Measurements from ENCODE around the gene TRAK1.
"Not testable (repeated sequence)": the region's sequence is repeated elsewhere in the genome, so short reads cannot be mapped to it uniquely, and the experiment has no call there.

The TRAK1 gene

GRCh38 chr3:42090973-42091731, at the start of gene TRAK1:
TRAK1 (plus strand) TSS chr3:42091357; CDS start chr3:42091470, 113 bp downstream.
- DNase-seq = peak; percentile 32

GRCh38 chr3:42042747-42043098, 48.4 kb upstream of the TRAK1 start:
- DNase-seq = peak; percentile 50

GRCh38 chr3:42043099-42043813, 47.9 kb upstream of the TRAK1 start:
- DNase-seq = peak; percentile 63

GRCh38 chr3:42045708-42046243, 45.4 kb upstream of the TRAK1 start:
- no peak for DNase-seq

GRCh38 chr3:42048526-42048925, 42.6 kb upstream of the TRAK1 start:
- not testable (repeated sequence) for DNase-seq

- no peak for DNase-seq
Observed at GRCh38 chr3:42050126-42050525, 41.0 kb upstream of the TRAK1 start.

- no peak for DNase-seq
Observed at GRCh38 chr3:42051384-42052131, 39.6 kb upstream of the TRAK1 start.

- no peak for DNase-seq
Observed at GRCh38 chr3:42052132-42052483, 39.0 kb upstream of the TRAK1 start.

GRCh38 chr3:42052484-42053351, 38.4 kb upstream of the TRAK1 start:
- peak; percentile 60 for DNase-seq

GRCh38 chr3:42053476-42053875, 37.7 kb upstream of the TRAK1 start:
- no peak for DNase-seq

GRCh38 chr3:42055291-42055690, 35.9 kb upstream of the TRAK1 start:
- peak; percentile 81 for DNase-seq

- no peak for DNase-seq
Observed at GRCh38 chr3:42056840-42057239, 34.3 kb upstream of the TRAK1 start.

GRCh38 chr3:42057561-42058211, 33.5 kb upstream of the TRAK1 start:
- DNase-seq = no peak

- DNase-seq = no peak
Observed at GRCh38 chr3:42061025-42061712, 30.0 kb upstream of the TRAK1 start.

GRCh38 chr3:42061713-42062380, 29.3 kb upstream of the TRAK1 start:
- DNase-seq = peak; percentile 97

GRCh38 chr3:42062464-42062863, 28.7 kb upstream of the TRAK1 start:
- DNase-seq = no peak

- DNase-seq = peak; percentile 97
Observed at GRCh38 chr3:42063888-42064287, 27.3 kb upstream of the TRAK1 start.

GRCh38 chr3:42066516-42067181, 24.5 kb upstream of the TRAK1 start:
- peak; percentile 73 for DNase-seq

GRCh38 chr3:42067326-42067725, 23.8 kb upstream of the TRAK1 start:
- no peak for DNase-seq
